HG02588 (cell line): ENCODE measurements around the gene SERBP1.
A peak's percentile ranks its signal among the peaks of the same experiment; 100 is the strongest.
"Not testable (repeated sequence)": the region's sequence is repeated elsewhere in the genome, so short reads cannot be mapped to it uniquely, and the experiment has no call there.

Source experiments
- ATAC-seq: cut with Tn5 transposase; IDR thresholded peaks from one replicate; pipeline ENCODE4 v1.9.1; 2021; ENCODE audit warnings: mild to moderate bottlenecking, moderate library complexity; ENCODE audit not compliant: unreplicated experiment

The SERBP1 gene

DNA sequence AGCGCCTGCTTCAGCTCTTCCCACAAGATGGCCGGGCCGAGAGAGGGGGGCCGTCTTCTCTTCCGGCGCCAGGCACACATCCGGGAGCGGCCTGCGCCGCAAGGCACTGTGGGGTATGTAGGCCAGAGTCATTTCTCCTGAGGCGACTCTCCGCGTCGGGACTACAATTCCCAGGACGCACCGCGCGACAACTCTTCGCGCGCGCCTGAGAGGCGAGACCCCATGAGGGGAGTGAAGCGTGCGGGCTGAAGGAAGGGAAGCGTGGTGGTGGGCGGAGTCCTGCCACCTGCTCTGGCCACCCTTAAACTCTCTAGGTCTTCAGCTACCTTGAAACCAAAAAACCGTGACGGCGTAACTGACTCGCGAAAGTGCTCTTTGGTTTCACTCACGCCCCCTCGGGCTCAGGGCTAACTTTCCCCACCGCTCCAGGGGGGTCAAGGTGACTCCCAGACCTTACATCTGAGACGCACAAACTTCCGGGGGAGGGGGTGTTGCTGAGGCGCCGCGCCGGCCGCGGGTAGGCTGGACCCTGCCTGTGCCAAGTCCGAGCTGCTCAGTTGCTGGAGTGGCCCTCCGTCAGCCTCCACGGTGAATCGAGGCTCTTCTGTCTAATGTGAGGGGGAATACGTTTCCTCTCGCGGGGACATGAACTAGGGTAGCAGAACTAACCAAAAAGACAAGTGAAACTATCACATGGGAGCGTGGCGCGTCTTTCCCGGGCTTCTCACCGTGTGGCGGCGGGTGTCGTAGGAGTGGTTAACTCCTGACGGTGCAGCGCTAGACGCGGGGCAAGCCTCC, at the start of gene SERBP1:
SERBP1 (minus strand) TSS at position 45 of the 798 bp plus-strand sequence. CDS start 102 bp downstream, outside the sequence.
- peak; percentile 84 for ATAC-seq

DNA sequence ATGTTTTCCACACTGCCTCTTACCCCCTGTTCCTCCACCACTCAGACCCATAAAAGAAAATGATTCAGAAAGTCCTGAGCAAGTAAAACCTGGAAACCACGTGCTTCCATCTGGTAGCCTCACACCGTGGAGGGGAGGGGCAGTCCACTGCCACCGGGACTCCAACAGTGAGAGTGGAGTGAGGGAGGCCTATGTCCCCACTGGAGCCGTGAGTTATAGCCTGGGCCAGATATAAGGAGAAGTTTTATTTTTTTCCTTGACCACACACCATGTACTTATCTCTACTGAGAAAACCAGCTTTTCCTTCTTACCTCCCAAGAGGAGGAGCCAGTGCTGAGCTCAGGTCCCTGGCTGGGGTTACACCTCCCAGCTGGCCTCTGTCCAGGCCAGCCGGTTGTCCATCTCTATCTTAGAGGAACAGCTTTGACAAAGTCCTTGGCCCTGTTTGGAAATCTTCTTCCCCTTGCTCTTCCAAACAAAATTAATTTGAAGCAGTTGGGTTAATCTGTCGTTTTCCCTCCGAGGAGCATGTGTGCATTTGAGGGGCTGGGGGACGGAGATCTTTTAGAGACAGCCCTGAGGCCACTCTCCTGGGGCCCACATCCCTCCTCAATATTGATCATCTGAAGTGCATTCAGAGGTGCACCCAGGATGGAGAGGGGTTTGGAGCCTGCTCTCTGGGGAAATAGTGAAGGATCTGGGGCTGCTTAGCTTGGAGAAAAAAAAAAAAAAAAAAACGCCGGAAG, 49.1 kb upstream of the SERBP1 start:
- no peak for ATAC-seq

DNA sequence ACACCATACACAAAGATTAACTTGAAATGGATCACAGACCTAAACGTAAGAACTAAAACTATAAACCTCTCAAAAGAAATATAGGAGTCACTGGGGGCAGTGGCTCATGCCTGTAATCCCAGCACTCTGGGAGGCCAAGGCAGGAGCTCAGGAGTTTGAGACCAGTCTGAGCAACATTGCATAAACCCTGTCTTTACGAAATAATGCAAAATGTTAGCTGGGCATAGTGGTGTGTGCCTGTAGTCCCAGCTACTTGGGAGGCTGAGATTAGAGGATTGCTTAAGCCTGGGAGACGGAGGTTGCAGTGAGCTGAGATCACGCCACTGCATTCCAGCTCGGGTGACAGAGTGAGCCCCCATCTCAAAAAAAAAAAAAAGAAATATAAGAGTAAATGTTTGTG, 46.7 kb upstream of the SERBP1 start:
- ATAC-seq = no peak

DNA sequence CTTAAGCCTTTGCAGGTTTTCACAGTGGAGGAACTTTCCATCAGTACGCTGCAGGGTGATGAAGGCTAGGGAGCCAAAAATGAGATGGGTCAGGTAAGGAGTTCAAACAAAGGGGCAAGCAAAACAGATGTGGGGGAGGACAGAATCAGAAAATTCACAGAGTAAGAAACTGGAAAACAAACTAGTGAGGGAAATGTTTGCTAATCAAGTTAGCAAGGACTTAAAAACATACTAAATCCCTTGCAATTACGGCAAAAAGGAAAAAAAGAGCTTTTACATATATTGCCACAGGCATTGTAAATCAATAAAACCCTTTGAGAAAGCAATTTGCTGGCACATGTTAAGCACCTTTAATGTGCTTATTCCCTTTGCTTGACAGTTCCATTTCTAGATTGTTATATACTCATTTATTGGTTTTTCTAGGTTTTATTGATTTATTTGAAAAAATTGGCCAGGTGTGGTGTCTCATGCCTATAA, 45.8 kb upstream of the SERBP1 start:
- no peak for ATAC-seq

DNA sequence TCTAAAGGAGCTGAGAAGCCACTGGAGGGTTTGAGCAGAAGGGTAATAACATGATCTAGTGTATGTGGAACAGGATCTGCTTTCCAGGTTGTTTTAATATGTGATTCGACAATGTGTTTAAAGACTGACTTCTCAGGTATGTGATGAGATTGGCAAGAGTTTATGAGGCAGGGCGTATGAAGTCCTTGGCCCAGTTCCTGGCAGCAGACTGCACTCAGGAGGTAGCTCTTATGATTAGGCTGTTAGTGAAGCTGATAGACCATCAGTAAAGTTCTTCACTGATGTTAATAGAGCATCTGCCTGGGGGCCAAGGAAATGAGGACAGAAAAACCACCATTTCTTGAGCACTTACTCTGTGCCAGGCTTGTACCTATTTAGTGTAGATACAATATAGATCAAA, 41.9 kb upstream of the SERBP1 start:
- no peak for ATAC-seq

DNA sequence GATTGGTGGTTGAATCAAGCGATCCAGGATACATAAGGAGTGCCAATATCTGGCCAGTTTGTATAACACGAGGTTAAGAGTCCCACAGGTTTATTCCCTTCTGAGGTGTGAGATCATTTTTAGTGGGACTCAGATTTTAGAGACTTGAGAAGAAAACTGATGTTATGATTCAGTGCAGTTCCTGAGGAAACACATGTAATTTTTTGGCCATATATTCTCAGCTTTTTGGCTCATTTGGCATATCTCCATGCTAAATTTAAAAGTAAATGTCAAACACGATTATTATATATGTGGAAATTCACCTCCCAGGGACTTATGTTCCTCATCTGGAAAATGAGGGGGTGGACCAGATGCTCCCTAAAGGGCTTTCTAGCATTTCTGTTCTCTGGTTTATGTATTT, 39.2 kb upstream of the SERBP1 start:
- ATAC-seq = no peak

DNA sequence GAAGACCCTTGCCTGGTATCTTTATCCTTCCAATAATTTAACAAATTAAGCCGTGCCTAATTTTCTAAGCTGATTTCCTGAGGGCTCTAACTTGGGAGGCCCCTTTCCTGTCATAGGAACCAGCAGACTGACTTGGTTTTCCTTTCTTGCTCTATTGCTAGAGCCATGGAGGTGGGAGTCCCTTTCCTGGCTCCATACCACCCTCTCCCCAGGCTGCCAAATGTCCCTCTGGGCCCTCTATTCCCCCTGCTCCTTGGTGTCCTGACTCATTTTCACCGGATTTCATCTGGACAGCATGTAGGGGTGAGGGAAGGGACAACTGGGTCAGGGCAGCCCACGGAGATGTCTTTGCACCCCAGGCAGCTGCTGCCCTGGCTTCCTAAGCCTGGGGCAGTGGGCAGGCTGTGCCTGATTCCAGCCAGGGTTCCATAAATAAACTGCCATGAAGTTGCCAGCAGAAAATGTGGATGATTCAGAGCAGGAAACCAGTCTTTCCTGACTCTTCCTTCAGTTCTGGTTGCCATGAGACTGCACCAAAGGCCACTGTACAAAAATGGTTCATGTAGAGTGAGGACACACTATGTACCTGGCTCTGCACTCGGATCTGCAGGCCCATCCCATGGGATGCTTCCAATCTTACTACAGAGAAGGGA, 38.0 kb upstream of the SERBP1 start:
- no peak for ATAC-seq

DNA sequence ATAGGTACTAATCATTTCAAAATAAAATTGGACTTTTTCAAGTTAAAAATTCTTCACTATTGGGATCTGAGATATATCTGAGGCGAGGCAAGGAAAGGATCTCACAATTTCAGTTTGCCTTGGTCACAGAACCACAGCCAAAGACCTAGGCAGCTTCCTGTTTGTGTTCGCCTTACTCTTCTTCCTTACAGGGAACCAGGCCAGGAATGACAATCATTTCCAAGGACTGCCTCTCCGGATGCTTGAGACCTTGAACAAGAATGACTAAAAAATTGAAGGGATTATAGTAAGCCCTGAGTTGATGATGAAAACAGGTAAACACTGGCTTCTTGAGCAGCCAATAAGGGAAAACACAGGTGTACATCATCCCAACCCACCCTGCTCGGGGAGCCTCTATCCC, 35.2 kb upstream of the SERBP1 start:
- ATAC-seq = no peak

DNA sequence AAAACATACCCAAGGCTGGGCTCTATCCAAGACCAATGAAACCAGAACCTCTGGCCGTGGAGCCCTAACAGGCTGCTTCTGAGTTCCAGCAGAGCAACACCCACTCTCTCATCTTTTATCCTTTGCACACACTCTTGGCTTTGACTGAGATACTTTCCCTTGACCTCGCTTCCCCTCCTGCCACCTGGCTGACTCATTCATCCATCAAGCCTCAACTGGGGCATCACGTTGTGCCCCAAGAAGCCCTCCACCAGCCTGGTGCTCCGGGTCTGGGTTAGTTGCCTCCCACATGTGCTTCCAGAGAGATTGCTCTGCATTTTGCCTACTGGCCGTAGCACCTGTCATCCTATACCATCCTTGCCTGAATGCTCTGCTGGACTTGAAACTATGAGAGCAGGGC, 34.5 kb upstream of the SERBP1 start:
- no peak for ATAC-seq

DNA sequence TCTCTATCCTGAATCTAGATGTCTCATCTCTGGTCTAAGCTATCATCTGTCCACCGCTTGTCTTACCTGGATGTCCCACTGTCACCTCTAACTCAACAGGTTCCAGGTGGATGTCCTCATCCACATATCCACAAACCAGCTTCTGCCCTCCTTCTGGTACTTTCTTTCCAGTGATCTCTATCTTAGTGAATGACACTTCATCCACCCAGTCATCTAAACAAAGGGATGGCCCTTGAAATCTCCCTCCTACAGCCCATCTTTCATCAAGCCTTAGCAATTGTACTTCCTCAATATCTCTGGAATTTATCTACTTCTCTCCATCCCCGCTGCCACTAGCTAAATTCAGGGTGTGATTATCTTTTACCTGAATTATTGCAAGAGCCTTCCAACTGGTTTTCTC, 33.9 kb upstream of the SERBP1 start:
- no peak for ATAC-seq

DNA sequence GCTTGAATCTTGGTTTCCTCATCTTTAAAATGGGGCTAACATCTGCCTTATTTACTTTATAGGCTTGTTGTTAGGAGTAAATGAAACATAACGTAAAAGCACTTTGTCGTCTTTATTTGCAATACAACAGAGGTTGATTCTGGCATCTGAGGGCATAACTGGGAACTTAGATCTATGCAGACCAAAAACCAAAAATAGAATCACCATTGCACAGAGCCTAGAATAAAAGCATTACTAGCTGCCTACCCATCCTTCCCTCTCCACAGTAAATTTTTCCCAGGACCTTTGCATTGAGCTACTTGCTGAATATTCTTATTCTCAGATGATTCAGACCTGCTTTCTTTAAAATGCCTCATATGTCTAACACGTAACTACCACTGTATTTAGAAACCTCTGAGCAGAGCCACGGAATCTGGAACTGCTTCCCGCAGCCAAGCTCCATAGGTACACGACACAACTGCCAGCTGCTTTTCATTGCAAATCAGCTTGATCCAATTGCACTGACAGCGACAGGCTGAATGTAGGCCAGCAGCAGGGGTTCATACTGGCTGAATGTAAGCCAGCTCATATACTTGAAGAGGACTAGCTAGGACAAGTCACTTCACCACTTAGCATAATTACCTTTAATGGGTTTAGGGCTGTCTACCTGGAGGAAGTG, 33.2 kb upstream of the SERBP1 start:
- ATAC-seq = no peak

DNA sequence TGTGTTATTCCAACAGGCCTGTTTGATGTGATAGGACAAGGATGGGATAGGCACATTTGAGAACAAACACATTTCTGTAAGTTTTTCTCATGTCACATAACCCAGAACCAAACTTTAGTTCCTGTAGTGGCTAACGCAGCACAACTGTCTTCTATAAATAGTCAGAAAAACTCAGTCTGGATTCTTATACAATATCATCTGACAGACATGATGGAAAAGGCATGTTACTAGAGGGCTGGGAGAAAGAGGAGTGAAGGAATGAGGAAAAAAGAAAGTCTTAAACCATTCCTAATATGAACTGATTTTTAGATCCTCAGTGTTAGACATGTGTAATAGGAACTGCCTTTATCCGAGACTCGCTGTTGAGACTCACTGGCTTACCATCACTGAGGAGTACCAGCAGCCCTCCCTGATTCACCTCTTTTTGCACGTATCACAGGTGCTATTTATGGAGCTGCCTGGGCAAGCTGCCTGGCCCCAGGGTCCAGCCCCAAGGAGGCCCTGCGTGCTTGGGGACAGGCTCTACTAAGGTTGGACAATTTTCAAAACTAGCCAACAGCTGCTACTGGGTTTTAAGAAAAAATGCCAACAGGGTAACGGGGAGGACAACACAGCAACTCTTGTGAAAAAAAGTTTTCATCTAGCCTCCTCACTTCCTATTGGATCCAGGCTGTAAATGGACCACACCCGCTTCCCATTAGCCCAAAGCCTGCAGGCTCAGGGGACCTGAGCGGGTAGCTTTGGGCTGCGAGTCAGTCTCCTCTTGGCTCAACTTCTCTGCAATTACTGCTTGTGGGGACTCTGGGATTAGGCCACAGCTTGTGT, 30.7 kb upstream of the SERBP1 start:
- no peak for ATAC-seq

DNA sequence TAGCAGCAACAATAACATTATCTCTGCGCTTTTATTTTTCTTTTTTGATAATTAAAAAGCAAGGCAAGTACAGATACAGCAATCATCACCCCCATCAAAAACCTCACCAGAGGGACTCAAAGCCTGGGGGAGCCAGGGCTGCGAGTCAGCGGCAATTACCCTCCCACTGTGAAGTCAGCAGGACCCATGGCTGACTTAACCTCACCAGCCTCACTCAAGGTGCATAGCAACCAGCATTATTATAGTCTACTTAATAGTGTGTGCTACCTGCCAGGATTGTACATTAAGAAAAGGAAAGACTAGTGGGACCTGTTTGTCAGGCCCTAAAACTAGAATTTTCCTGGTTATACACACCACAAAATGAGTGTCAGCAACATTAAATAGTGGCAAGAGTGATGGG, 28.9 kb upstream of the SERBP1 start:
- no peak for ATAC-seq

DNA sequence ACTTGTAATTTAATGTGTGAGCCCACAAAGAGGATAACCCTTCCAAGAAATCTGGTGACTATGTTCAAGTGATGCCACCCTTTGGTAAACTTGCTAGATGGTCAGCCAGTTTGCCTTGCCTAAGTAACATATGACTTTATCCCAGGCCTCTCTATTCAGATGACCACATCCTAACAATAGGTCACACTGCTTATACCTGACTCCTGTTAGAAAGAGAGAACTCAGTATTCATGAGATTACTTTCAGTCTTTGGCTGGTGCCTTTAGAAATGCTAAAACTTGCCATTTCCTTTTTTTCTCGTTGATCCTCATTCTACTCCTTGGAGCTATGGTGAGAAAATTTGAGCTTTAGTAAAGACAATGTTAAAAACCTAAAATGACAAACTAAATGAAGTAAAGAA, 28.5 kb upstream of the SERBP1 start:
- no peak for ATAC-seq

DNA sequence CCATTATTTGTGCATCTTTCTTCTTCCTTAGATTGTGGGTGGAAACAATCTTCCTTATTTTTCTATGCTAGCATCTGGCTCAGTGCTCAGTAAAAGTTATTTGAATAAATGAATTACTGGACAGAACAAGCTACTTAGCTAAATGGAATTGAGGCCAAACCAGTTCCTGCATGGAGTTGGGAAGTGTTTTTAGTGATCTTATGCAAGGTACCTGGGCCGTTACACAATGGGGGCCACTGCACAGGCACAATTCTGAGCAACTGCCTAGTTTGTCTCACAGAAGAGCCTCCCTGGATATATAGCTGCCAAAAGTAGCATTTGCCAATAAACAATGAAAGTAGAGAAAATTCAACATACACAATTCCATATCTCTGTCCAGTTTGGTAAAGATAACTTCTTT, 27.0 kb upstream of the SERBP1 start:
- no peak for ATAC-seq

DNA sequence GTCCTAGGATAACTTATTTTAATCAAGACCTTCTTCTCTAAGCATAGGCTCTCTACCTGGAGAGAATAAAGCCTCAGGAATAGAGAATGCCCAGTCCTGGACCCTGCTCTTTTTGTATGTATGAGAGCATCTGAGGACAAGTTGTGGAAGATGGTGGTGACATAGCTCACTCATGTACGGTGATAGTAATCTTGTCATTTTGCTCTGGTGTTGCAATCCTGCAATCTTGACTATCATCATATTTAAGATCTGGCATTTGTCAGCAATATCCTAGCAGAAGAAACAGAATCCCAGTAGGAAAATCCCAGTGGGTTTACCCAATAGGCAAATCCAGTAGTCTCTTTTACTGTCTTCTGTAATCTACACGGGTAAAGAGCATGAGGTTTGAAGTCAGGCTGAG, 21.6 kb upstream of the SERBP1 start:
- no peak for ATAC-seq

DNA sequence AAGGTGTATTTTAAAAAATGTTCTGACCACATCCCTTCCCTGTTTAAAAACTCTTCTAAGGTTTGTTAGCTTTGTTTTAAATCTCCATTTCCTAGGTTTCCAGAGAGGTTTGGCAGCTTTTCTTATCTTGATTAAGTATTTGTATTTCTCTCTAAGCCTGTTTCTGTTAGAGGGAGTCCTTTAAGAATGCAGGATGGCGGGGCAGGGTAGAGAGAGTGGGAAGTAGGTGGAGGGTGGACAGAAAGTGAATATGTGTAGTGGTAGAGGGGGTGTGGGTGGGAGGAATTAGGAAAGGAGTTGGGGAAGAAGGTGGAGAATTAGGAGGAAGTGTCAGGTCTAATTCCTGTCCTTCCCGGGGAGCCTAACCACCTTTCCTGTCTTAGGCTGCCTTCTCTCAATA, 21.2 kb upstream of the SERBP1 start:
- no peak for ATAC-seq

DNA sequence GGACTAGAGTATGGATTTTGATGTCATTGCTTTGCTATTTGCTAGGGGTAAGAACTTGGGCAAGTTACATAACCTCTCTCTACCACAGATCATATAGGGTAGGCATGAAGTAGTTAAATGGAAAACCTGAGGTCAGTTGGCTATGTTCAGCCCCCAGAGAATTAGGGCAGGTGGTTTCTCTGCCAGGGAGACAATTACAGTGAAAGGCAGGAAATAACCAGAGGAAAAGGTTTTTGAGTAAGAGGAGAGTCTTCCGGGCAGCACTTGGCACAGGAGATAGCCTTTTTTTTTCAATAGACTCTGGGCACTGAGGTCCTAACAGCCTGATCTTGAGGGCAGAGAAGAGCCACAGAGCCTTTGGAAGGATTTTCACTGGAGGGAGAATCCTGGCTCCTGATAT, 16.7 kb upstream of the SERBP1 start:
- no peak for ATAC-seq

DNA sequence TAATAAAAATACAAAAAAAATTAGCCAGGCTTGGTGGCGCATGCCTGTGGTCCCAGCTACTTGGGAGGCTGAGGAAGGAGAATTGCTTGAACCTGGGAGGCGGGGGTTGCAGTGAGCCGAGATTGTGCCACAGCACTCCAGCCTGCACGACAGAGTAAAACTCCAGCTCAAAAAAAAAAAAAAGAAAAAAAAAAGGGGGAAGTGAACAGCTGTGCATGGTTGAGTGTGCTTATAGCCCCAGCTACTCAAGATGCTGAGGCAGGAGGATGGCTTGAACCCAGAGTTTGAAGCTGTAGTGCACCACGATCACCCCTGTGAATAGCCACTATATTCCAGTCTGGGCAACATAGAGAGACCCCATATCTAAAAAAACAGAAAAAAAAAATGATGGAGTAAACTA, 15.8 kb upstream of the SERBP1 start:
- not testable (repeated sequence) for ATAC-seq

DNA sequence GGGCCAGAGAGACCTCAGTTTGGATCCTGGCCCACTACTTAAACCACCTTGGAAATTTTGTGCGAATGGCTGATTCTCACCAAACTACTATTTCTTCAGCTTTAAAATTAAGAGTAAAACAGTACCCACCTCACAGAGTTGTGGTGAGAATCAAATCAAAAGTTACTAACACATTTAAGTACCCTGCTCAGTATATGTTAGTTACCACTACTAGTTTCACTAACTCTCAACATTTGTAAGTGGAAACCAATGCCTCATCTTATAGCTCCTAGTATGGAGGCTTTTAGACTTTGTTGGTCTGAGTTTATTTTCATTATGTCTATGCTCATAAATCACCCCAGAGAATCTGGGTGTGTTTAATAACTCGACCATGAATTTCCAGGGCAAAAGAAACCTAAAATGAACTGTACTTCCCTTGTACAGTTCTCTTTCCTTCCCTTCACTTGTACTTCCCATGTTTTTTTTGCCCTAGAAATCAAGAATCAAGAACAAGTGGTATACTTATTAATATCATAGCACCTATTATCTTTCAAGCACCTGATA, 11.6 kb upstream of the SERBP1 start:
- no peak for ATAC-seq
